Measurements from ENCODE around the gene SYNE2. TPM values are rescaled to one million over a fixed set of nuclear protein-coding genes. Genes with fewer than 3 reads are reported as not detected.

Gene SYNE2
- total and polyA plus RNA-seq, 2 donors from 2014 or later: 65.9 to 461 TPM

GRCh38 chr14:64060648-64061096, 207.9 kb downstream of the SYNE2 start:
- intact Hi-C loops (cut with DNase I): no loop called here
- H3K36me3 ChIP-seq (ENCODE audit: control insufficient read depth in 2 of 3, insufficient read depth in 3 of 3, low read length in 3 of 3): peaks cover 0 to 25% (median 25%) of the 10 kb centered on the region in 3 donors
- H3K4me3 ChIP-seq (ENCODE audit: low read length in 3 of 3): no peak overlapping the region
- DNase-seq (peak in 4 of 5 donors; percentile 24 to 46 (median 41)), FAIRE-seq (no peak)
- peaks cover 0 to 8% (median 2%) of the 10 kb centered on the region in 3 donors for H3K4me1 ChIP-seq (ENCODE audit: control insufficient read depth in 2 of 3, insufficient read depth in 2 of 3, low read depth in 1 of 3, low read length in 3 of 3)
- no peaks in the 10 kb centered on the region for H3K9me3 ChIP-seq (ENCODE audit: control insufficient read depth in 2 of 3, insufficient read depth in 1 of 3, low read length in 3 of 3)
- no peaks in the 10 kb centered on the region for H3K27me3 ChIP-seq (ENCODE audit: control insufficient read depth, insufficient read depth, low read length)
- H3K9ac ChIP-seq (ENCODE audit: low read length in 3 of 3): no peak overlapping the region
- no peak overlapping the region for H3K27ac ChIP-seq (ENCODE audit: low read depth in 2 of 2, low read length in 2 of 2)
- TF ChIP-seq CTCF (IDR thresholded peaks at IDR 0.05; ENCODE audit: borderline replicate concordance, extremely low read depth, insufficient read depth): peak; percentile 50

DNA sequence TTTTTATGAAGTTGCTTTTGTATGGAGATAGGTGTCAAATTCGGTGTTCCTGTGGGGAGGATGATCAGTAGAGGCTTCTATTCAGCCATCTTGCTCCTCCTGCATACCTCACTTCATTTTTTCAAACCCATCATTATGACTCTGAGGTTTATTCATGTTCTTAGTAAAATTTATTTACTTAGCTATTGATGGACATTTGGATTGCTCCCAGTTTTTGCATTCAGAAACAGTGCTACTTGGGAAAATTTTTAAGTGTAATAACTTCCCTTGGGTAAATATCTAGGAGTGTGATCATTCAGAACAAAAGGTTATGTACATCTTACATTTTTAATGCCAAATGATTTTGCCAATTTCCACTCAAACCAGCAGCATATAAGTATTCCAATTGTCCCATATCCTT, 208.3 kb downstream of the SYNE2 start:
- Histone ChIP-seq H3K27me3 (ENCODE audit: control insufficient read depth, insufficient read depth, low read length) (no peaks in the 10 kb centered on the region), H3K27ac (ENCODE audit: low read depth in 2 of 2, low read length in 2 of 2) (no peak overlapping the region), H3K9ac (ENCODE audit: low read length in 3 of 3) (no peak overlapping the region), H3K36me3 (ENCODE audit: control insufficient read depth in 2 of 3, insufficient read depth in 3 of 3, low read length in 3 of 3) (peaks cover 0 to 25% (median 22%) of the 10 kb centered on the region in 3 donors), H3K4me1 (ENCODE audit: control insufficient read depth in 2 of 3, insufficient read depth in 2 of 3, low read depth in 1 of 3, low read length in 3 of 3) (peaks cover 0 to 8% (median 2%) of the 10 kb centered on the region in 3 donors), H3K4me3 (ENCODE audit: low read length in 3 of 3) (no peak overlapping the region), H3K9me3 (ENCODE audit: control insufficient read depth in 2 of 3, insufficient read depth in 1 of 3, low read length in 3 of 3) (no peaks in the 10 kb centered on the region)
- no peak for FAIRE-seq
- no peak for DNase-seq
- intact Hi-C loops (cut with DNase I): no loop called here
- no peak for TF ChIP-seq CTCF (IDR thresholded peaks at IDR 0.05; ENCODE audit: borderline replicate concordance, extremely low read depth, insufficient read depth)

DNA sequence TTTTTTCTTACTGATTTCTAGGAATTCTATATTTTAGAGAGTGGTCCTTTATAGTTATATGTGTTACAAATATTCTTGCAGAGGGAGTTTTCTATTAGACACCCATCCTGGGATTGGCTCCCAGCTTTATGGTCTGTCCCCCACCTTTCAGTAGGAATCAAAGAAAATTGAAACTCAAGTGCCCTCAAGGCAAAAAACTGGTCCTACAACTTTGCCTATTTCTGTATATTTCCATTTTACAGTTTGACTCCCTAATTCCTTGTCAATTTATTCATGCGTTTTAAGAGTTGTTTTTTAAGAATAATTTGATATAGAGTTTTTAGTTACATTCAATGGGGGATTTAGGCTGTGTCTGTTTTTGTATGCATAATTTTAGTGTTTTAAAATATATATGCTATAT, 208.9 kb downstream of the SYNE2 start:
- intact Hi-C loops (cut with DNase I): no loop called here
- H3K27me3 ChIP-seq (ENCODE audit: control insufficient read depth, insufficient read depth, low read length): no peaks in the 10 kb centered on the region
- no peak overlapping the region for H3K27ac ChIP-seq (ENCODE audit: low read depth in 2 of 2, low read length in 2 of 2)
- TF ChIP-seq CTCF (IDR thresholded peaks at IDR 0.05; ENCODE audit: borderline replicate concordance, extremely low read depth, insufficient read depth): no peak
- FAIRE-seq (no peak), DNase-seq (peak in 2 of 5 donors; percentile 34 to 49)
- no peak overlapping the region for H3K4me3 ChIP-seq (ENCODE audit: low read length in 3 of 3)
- peaks cover 0 to 8% (median 2%) of the 10 kb centered on the region in 3 donors for H3K4me1 ChIP-seq (ENCODE audit: control insufficient read depth in 2 of 3, insufficient read depth in 2 of 3, low read depth in 1 of 3, low read length in 3 of 3)
- H3K36me3 ChIP-seq (ENCODE audit: control insufficient read depth in 2 of 3, insufficient read depth in 3 of 3, low read length in 3 of 3): peaks cover 0 to 28% (median 25%) of the 10 kb centered on the region in 3 donors
- no peaks in the 10 kb centered on the region for H3K9me3 ChIP-seq (ENCODE audit: control insufficient read depth in 2 of 3, insufficient read depth in 1 of 3, low read length in 3 of 3)
- no peak overlapping the region for H3K9ac ChIP-seq (ENCODE audit: low read length in 3 of 3)

Measured in kidney (tissue), 14 donors.